GM12892 (cell line): ENCODE measurements around the gene P2RX5.

Source experiments
- POLR2A ChIP-seq: IDR thresholded peaks from 2 replicates; pipeline ENCODE4 v1.6.1; 2011; ENCODE audit warnings: low read depth, low read length, control low read depth
- POLR2AphosphoS5 ChIP-seq: IDR thresholded peaks from 2 replicates; pipeline ENCODE4 v1.6.1; 2011; ENCODE audit warnings: low read depth, low read length, control low read depth
- TAF1 ChIP-seq: IDR thresholded peaks from 2 replicates; pipeline ENCODE4 v1.6.1; 2011; ENCODE audit warnings: low read depth, mild to moderate bottlenecking, control low read depth, low read length, borderline replicate concordance

GRCh38 chr17:3695723-3696411, at the start of gene P2RX5:
- TF ChIP-seq POLR2AphosphoS5 = no peak
- TF ChIP-seq TAF1 = no peak
- TF ChIP-seq POLR2A = peak; percentile 45; the same call in 1 of the 2 replicates
